Thymus (tissue), 11 donors: ENCODE data around the gene RALGDS. TPM values are rescaled to one million over a fixed set of nuclear protein-coding genes. Genes with fewer than 3 reads are reported as not detected.
"Not testable (repeated sequence)": the region's sequence is repeated elsewhere in the genome, so short reads cannot be mapped to it uniquely, and the experiment has no call there.

Source experiments
- DNase-seq, 9 donors: peaks; one replicate each; pipeline ENCODE4 v3.0.0-alpha.2; 2013; ENCODE audit warnings: low spot score in 9 of 9, low read depth in 6 of 9, missing footprints in 1 of 9
- H3K27ac ChIP-seq, 2 donors: one replicate each; pipeline ENCODE4 v1.5.1; 2013; ENCODE audit warnings: control low read depth in 1 of 2, low read depth in 1 of 2, low read length in 1 of 2, mild to moderate bottlenecking in 1 of 2, moderate library complexity in 1 of 2
- H3K27me3 ChIP-seq, 2 donors: one replicate each; pipeline ENCODE4 v1.5.1; 2013; ENCODE audit warnings: low read length in 1 of 2; ENCODE audit not compliant: control insufficient read depth in 2 of 2, insufficient read depth in 1 of 2
- H3K36me3 ChIP-seq, 2 donors: one replicate each; pipeline ENCODE4 v1.5.1; 2013; ENCODE audit warnings: low read length in 1 of 2, mild to moderate bottlenecking in 1 of 2, moderate library complexity in 1 of 2; ENCODE audit not compliant: control insufficient read depth in 2 of 2, insufficient read depth in 2 of 2
- H3K4me1 ChIP-seq, 2 donors: one replicate each; pipeline ENCODE4 v1.5.1; 2013; ENCODE audit warnings: low read length in 2 of 2; ENCODE audit not compliant: control insufficient read depth in 2 of 2, insufficient read depth in 2 of 2
- H3K4me3 ChIP-seq, 2 donors: one replicate each; pipeline ENCODE4 v1.5.1; 2013; ENCODE audit warnings: low read length in 2 of 2, control low read depth in 1 of 2, mild to moderate bottlenecking in 1 of 2
- H3K9me3 ChIP-seq, 2 donors: one replicate each; pipeline ENCODE4 v1.5.1; 2013; ENCODE audit warnings: low read length in 1 of 2, mild to moderate bottlenecking in 1 of 2; ENCODE audit not compliant: control insufficient read depth in 2 of 2, insufficient read depth in 1 of 2
- WGBS: extraction: QIAGEN DNeasy Blood & Tissue Kit; methylation state at CpG from one replicate; pipeline ENCODE4 v1.1.7; 2013; 5-methylcytosine and 5-hydroxymethylcytosine counted together
- polyA plus RNA-seq: library from polyadenylated mRNA; stranded (reverse); fragments of 200-250 nt; gene quantifications from one replicate; pipeline ENCODE4 v1.2.3, GENCODE V29; 2013
- total RNA-seq: library from RNA; stranded (reverse); fragments of 120-200 nt; gene quantifications from one replicate; pipeline ENCODE4 v1.2.4, GENCODE V29; 2013
- donor health status: healthy.

RALGDS gene
- total and polyA plus RNA-seq, 2 donors: 25.9 to 42.1 TPM

- DNase-seq: no peak
- H3K27me3 ChIP-seq: no peaks in the 10 kb centered on the region
- peaks cover 0 to 15% of the 10 kb centered on the region in 2 donors for H3K9me3 ChIP-seq
- H3K4me3 ChIP-seq: no peak overlapping the region
- H3K36me3 ChIP-seq: peaks cover 48 to 60% of the 10 kb centered on the region in 2 donors
- no peak overlapping the region for H3K27ac ChIP-seq
- no peaks in the 10 kb centered on the region for H3K4me1 ChIP-seq
- WGBS: 98% methylated on average over 5 of the region's 5 CpGs
Observed at GRCh38 chr9:133098871-133099270, 22.2 kb downstream of the RALGDS start.

- H3K27ac ChIP-seq: no peak overlapping the region
- H3K4me3 ChIP-seq: no peak overlapping the region
- H3K27me3 ChIP-seq: no peaks in the 10 kb centered on the region
- H3K9me3 ChIP-seq: peaks cover 0 to 15% of the 10 kb centered on the region in 2 donors
- 98% methylated on average over 16 of the region's 16 CpGs for WGBS
- no peak for DNase-seq
- peaks cover 44 to 54% of the 10 kb centered on the region in 2 donors for H3K36me3 ChIP-seq
- no peaks in the 10 kb centered on the region for H3K4me1 ChIP-seq
Observed at GRCh38 chr9:133098104-133098754, 22.8 kb downstream of the RALGDS start.

- H3K36me3 ChIP-seq: peaks cover 17 to 22% of the 10 kb centered on the region in 2 donors
- WGBS: 96% methylated on average over 3 of the region's 3 CpGs
- no peak for DNase-seq
Observed at GRCh38 chr9:133094842-133095393, 26.1 kb downstream of the RALGDS start.

GRCh38 chr9:133094351-133094750, 26.7 kb downstream of the RALGDS start:
- H3K27ac ChIP-seq, DNase-seq, H3K4me1 ChIP-seq, H3K27me3 ChIP-seq, H3K4me3 ChIP-seq: not testable (repeated sequence)
- peaks cover 0 to 15% of the 10 kb centered on the region in 2 donors for H3K9me3 ChIP-seq
- 97% methylated on average over 4 of the region's 4 CpGs for WGBS
- H3K36me3 ChIP-seq: peaks cover 13 to 18% of the 10 kb centered on the region in 2 donors

More at GRCh38 chr9:133094842-133095393, 26.1 kb downstream of the RALGDS start:
- no peaks in the 10 kb centered on the region for H3K27me3 ChIP-seq
- H3K27ac ChIP-seq: no peak overlapping the region
- no peaks in the 10 kb centered on the region for H3K4me1 ChIP-seq
- H3K4me3 ChIP-seq: no peak overlapping the region
- peaks cover 0 to 15% of the 10 kb centered on the region in 2 donors for H3K9me3 ChIP-seq

GRCh38 chr9:133090752-133091385, 30.2 kb downstream of the RALGDS start:
- peaks cover 2 to 4% of the 10 kb centered on the region in 2 donors for H3K4me1 ChIP-seq
- H3K27me3 ChIP-seq: no peaks in the 10 kb centered on the region
- no peaks in the 10 kb centered on the region for H3K36me3 ChIP-seq
- H3K9me3 ChIP-seq: peaks cover 0 to 5% of the 10 kb centered on the region in 2 donors
- H3K27ac ChIP-seq: no peak overlapping the region
- DNase-seq: no peak
- no peak overlapping the region for H3K4me3 ChIP-seq
- WGBS: 91% methylated on average over 11 of the region's 11 CpGs

GRCh38 chr9:133090187-133090586, 30.9 kb downstream of the RALGDS start:
- Histone ChIP-seq H3K4me1 (peaks cover 2 to 4% of the 10 kb centered on the region in 2 donors), H3K9me3 (no peaks in the 10 kb centered on the region), H3K27me3 (no peaks in the 10 kb centered on the region), H3K27ac (no peak overlapping the region), H3K36me3 (no peaks in the 10 kb centered on the region), H3K4me3 (no peak overlapping the region)
- DNase-seq: no peak
- WGBS: 91% methylated on average over 6 of the region's 6 CpGs

- DNase-seq: peak in 4 of 9 donors; percentile 10 to 44 (median 19)
- 66% methylated on average over 6 of the region's 6 CpGs for WGBS
- Histone ChIP-seq H3K27me3 (no peaks in the 10 kb centered on the region), H3K4me1 (peaks cover 2 to 4% of the 10 kb centered on the region in 2 donors), H3K36me3 (no peaks in the 10 kb centered on the region), H3K9me3 (no peaks in the 10 kb centered on the region), H3K4me3 (no peak overlapping the region), H3K27ac (peak overlapping the region in 1 of 2 donors; percentile 37)
Observed at GRCh38 chr9:133089271-133089671, 31.8 kb downstream of the RALGDS start.

GRCh38 chr9:133088756-133089155, 32.3 kb downstream of the RALGDS start:
- H3K4me3 ChIP-seq: no peak overlapping the region
- 94% methylated on average over 7 of the region's 7 CpGs for WGBS
- H3K9me3 ChIP-seq: no peaks in the 10 kb centered on the region
- H3K27me3 ChIP-seq: no peaks in the 10 kb centered on the region
- peak overlapping the region in 1 of 2 donors; percentile 37 for H3K27ac ChIP-seq
- peaks cover 2 to 4% of the 10 kb centered on the region in 2 donors for H3K4me1 ChIP-seq
- H3K36me3 ChIP-seq: no peaks in the 10 kb centered on the region
- no peak for DNase-seq

GRCh38 chr9:133088146-133088750, 32.8 kb downstream of the RALGDS start:
- H3K4me1 ChIP-seq: peaks cover 2 to 4% of the 10 kb centered on the region in 2 donors
- DNase-seq: no peak
- WGBS: 98% methylated on average over 10 of the region's 10 CpGs
- no peak overlapping the region for H3K4me3 ChIP-seq
- H3K27me3 ChIP-seq: no peaks in the 10 kb centered on the region
- no peaks in the 10 kb centered on the region for H3K36me3 ChIP-seq
- H3K27ac ChIP-seq: no peak overlapping the region
- no peaks in the 10 kb centered on the region for H3K9me3 ChIP-seq
